GM12878 (cell line): Measurements from ENCODE around the gene USH2A. TPM values are rescaled to one million over a fixed set of nuclear protein-coding genes. Genes with fewer than 3 reads are reported as not detected.

Source experiments
- ATAC-seq: fragments of 200-7000 bp; cut with Tn5 transposase; 3 replicates; pipeline ENCODE4 v1.9.1; 2020; ENCODE audit warnings: mild to moderate bottlenecking, moderate library complexity
- BruUV-seq: library from RNA; stranded (reverse); fragments of 400-500 nt; replicated peaks from 2 replicates; lab custom pipeline; 2021; lab: Mats Ljungman, UMichigan
- CTCF ChIA-PET: fragments of 300-600 bp; sonication (Branson Sonifier 250); formaldehyde crosslinking; extraction: SDS; loops from one replicate; lab custom pipeline; 2021; ENCODE audit warnings: inconsistent platforms; lab: Yijun Ruan, JAX
- POLR2A ChIA-PET: fragments of 350-600 bp; formaldehyde crosslinking; extraction: SDS; loops from one replicate; lab custom pipeline; 2021; ENCODE audit warnings: inconsistent platforms; lab: Charles Lee
- RAD21 ChIA-PET: fragments of 300-600 bp; sonication (Branson Sonifier 250); formaldehyde crosslinking; loops from one replicate; lab custom pipeline; 2023; ENCODE audit warnings: antibody characterized with exemption; ENCODE audit not compliant: unreplicated experiment; lab: Charles Lee
- SMC1A ChIA-PET: fragments of 300-600 bp; sonication (Branson Sonifier 250); formaldehyde crosslinking; loops from one replicate; lab custom pipeline; 2023; ENCODE audit not compliant: unreplicated experiment, uncharacterized antibody; lab: Charles Lee
- DNase-seq: peaks from one replicate; pipeline ENCODE4 v3.0.0-alpha.2; 2011; ENCODE audit warnings: low read depth, low spot score
- FAIRE-seq: peaks from 3 replicates; lab custom pipeline; 2011; peaks lifted over from hg19 to GRCh38; lab: Jason Lieb, UNC
- H2AFZ ChIP-seq: 2 replicates; pipeline ENCODE4 v1.6.0; 2011; ENCODE audit warnings: low read depth, low read length, control low read depth; ENCODE audit not compliant: control insufficient read depth
- H3K27ac ChIP-seq: 2 replicates; pipeline ENCODE4 v1.5.1; 2011; ENCODE audit warnings: control low read depth; ENCODE audit not compliant: control insufficient read depth, insufficient read depth
- H3K27me3 ChIP-seq, 2 experiments: replicated peaks in 1 of 2; 2 replicates each; pipeline versions ENCODE4 v1.6.0 to v1.6.1; 2011; ENCODE audit warnings: low read length in 1 of 2; ENCODE audit not compliant: control insufficient read depth in 2 of 2, insufficient read depth in 2 of 2
- H3K36me3 ChIP-seq, 2 experiments: 2 replicates each; pipeline ENCODE4 v1.5.1; 2011; ENCODE audit warnings: low read length in 1 of 2; ENCODE audit not compliant: control insufficient read depth in 2 of 2, insufficient read depth in 2 of 2
- H3K4me1 ChIP-seq: 2 replicates; pipeline ENCODE4 v1.6.1; 2011; ENCODE audit warnings: mild to moderate bottlenecking, low read length, moderate library complexity, mixed read lengths; ENCODE audit not compliant: control insufficient read depth, insufficient read depth
- H3K4me2 ChIP-seq: 2 replicates; pipeline ENCODE4 v1.6.0; 2011; ENCODE audit warnings: control low read depth; ENCODE audit not compliant: control insufficient read depth, insufficient read depth
- H3K4me3 ChIP-seq: fragments of 200-600 bp; sonication (generic); 2 replicates; pipeline ENCODE4 v1.5.1; 2016
- H3K79me2 ChIP-seq: 2 replicates; pipeline ENCODE4 v1.6.0; 2011; ENCODE audit warnings: low read length; ENCODE audit not compliant: control insufficient read depth, insufficient read depth
- H3K9ac ChIP-seq: 2 replicates; pipeline ENCODE4 v1.8.0; 2011; ENCODE audit warnings: low read length, control low read depth, mixed read lengths; ENCODE audit not compliant: control insufficient read depth, insufficient read depth
- H3K9me3 ChIP-seq: replicated peaks from 3 replicates; pipeline ENCODE4 v1.5.1; 2011; ENCODE audit warnings: mild to moderate bottlenecking, low read length; ENCODE audit not compliant: control insufficient read depth, insufficient read depth
- H4K20me1 ChIP-seq: 2 replicates; pipeline ENCODE4 v1.6.0; 2011; ENCODE audit not compliant: control insufficient read depth, insufficient read depth
- BHLHE40 ChIP-seq, 2 experiments: fragments of 450-650 bp in 1 of 2; IDR thresholded peaks; 2 replicates each; pipeline ENCODE4 v1.6.1; 2011 to 2017; ENCODE audit warnings: low read depth in 2 of 2, borderline replicate concordance in 1 of 2, improper control_type of control experiment in 1 of 2, low read length in 1 of 2, mild to moderate bottlenecking in 1 of 2
- CREB1 ChIP-seq: IDR thresholded peaks from 2 replicates; pipeline ENCODE4 v1.6.1; 2012; ENCODE audit warnings: low read depth, mild to moderate bottlenecking, inconsistent platforms
- FOXK2 ChIP-seq: fragments of 450-650 bp; IDR thresholded peaks from 2 replicates; pipeline ENCODE4 v1.6.1; 2017; ENCODE audit warnings: mild to moderate bottlenecking, moderate library complexity
- RAD21 ChIP-seq: IDR thresholded peaks from 2 replicates; pipeline ENCODE4 v1.6.1; 2011; ENCODE audit warnings: mild to moderate bottlenecking, low read depth, low read length, moderate library complexity; ENCODE audit not compliant: insufficient read depth
- RAD51 ChIP-seq: fragments of 450-650 bp; IDR thresholded peaks from 2 replicates; pipeline ENCODE4 v1.6.1; 2016; ENCODE audit warnings: moderate library complexity, mild to moderate bottlenecking, inconsistent platforms
- SREBF1 ChIP-seq: IDR thresholded peaks from 2 replicates; pipeline ENCODE4 v1.6.1; 2012; ENCODE audit warnings: mild to moderate bottlenecking, low read length
- YY1 ChIP-seq: IDR thresholded peaks from 2 replicates; pipeline ENCODE4 v1.6.1; 2011; ENCODE audit warnings: low read depth, mild to moderate bottlenecking, low read length
- ZNF207 ChIP-seq: fragments of 450-650 bp; IDR thresholded peaks from 2 replicates; pipeline ENCODE4 v1.6.1; 2014; ENCODE audit warnings: antibody characterized with exemption, mild to moderate bottlenecking, borderline replicate concordance
- ZNF384 ChIP-seq: IDR thresholded peaks from 2 replicates; pipeline ENCODE4 v1.6.1; 2012; ENCODE audit warnings: low read depth, mild to moderate bottlenecking, low read length, improper control_type of control experiment, borderline replicate concordance
- ZNF622 ChIP-seq: fragments of 450-650 bp; IDR thresholded peaks from 2 replicates; pipeline ENCODE4 v1.6.1; 2017; ENCODE audit warnings: mild to moderate bottlenecking, inconsistent platforms
- in situ Hi-C: fragments of 300-500 bp; cut with MboI; formaldehyde crosslinking; loops from 9 replicates; pipeline ENCODE4 v1.14.3; 2018; ENCODE audit warnings: mixed read lengths
- intact Hi-C: fragments of 100-400 bp; cut with micrococcal nuclease; formaldehyde crosslinking; loops from one replicate; pipeline ENCODE4 v1.14.2; 2022; ENCODE audit not compliant: unreplicated experiment
- polyA plus RNA-seq, 11 experiments: library from polyadenylated mRNA; depleted of rRNA in 4 of 11; unstranded in 6 of 11; stranded (reverse) in 5 of 11; fragments of >200 nt; fragmentation: Nextera tagmentation in 4 of 11; fragmentation: Illumina TruSeq in 1 of 11; extraction: Ambion mirVana in 4 of 11; extraction: Trizol in 1 of 11; gene quantifications; 1 replicate in 1 of 11; 2 replicates in 10 of 11; pipeline versions ENCODE4 v1.2.1 to v1.2.3, GENCODE V29; 2011 to 2016; ENCODE audit warnings: inconsistent platforms in 2 of 11, missing spikeins in 2 of 11, low read depth in 1 of 11
- total RNA-seq, 4 experiments: library from RNA; depleted of rRNA in 3 of 4; stranded (reverse); fragments of >200 nt in 3 of 4; fragmentation: Illumina TruSeq in 1 of 4; extraction: Trizol in 1 of 4; gene quantifications; 2 replicates each; pipeline versions ENCODE4 v1.2.1 to v1.2.3, GENCODE V29; 2013 to 2021
- TF ChIP-seq, protein P1 (sequence below): fragments of 150-350 bp; IDR thresholded peaks from 2 replicates; pipeline ENCODE4 v1.6.1; 2014; ENCODE audit warnings: mild to moderate bottlenecking, low read depth, low read length
- TF ChIP-seq, protein P2 (sequence below): IDR thresholded peaks from 2 replicates; pipeline ENCODE4 v1.6.1; 2012; ENCODE audit warnings: low read depth, low read length, improper control_type of control experiment
- TF ChIP-seq, protein P3 (sequence below), 3 experiments: IDR thresholded peaks in 2 of 3; conservative IDR thresholded peaks in 1 of 3; 2 replicates each; pipeline ENCODE4 v1.5.1; 2011; ENCODE audit warnings: low read depth in 3 of 3, low read length in 3 of 3, mild to moderate bottlenecking in 3 of 3, control low read depth in 2 of 3, moderate library complexity in 2 of 3, inconsistent platforms in 1 of 3, mixed read lengths in 1 of 3; ENCODE audit not compliant: control insufficient read depth in 2 of 3, insufficient read depth in 1 of 3; ENCODE audit errors: extremely low read depth in 1 of 3
- TF ChIP-seq, protein P4 (sequence below): IDR thresholded peaks from 2 replicates; pipeline ENCODE4 v1.6.1; 2011; ENCODE audit warnings: borderline replicate concordance, low read depth, mild to moderate bottlenecking, moderate library complexity, low read length; ENCODE audit not compliant: insufficient read depth, poor library complexity, severe bottlenecking
- TF ChIP-seq, protein P5 (sequence below): fragments of 450-650 bp; IDR thresholded peaks from 2 replicates; pipeline ENCODE4 v1.6.1; 2017; ENCODE audit warnings: mild to moderate bottlenecking, moderate library complexity

The USH2A gene
- total and polyA plus RNA-seq, 10 of the 15 experiments (the other 5 are each of a cell fraction or from before 2014, with no cell fraction given): under 0.01 to 0.20 (median 0.01) TPM; not detected in 2

DNA sequence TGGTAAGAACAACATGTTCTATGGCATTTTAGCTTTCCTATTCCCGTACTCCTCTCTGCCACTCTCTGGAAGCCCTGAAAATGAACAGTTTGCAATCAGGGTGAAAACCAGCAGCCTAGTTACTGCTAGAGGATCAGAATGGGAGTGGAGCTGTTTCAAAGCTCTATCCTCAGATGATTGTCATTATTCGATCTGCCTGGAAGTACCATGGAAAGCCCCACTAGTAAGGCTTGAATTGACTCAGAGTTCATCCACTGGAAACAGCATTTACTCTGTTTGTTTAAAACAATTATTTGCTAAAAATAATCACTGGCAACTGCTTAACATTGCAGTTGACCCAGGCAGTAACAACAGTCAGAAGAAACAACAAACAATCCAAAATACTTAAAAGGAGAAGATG, 91.2 kb downstream of the USH2A start (continued):
- TF ChIP-seq RAD51 (no peak), RAD21 (no peak), FOXK2 (no peak), SREBF1 (no peak)
- TF ChIP-seq, protein P1, sequence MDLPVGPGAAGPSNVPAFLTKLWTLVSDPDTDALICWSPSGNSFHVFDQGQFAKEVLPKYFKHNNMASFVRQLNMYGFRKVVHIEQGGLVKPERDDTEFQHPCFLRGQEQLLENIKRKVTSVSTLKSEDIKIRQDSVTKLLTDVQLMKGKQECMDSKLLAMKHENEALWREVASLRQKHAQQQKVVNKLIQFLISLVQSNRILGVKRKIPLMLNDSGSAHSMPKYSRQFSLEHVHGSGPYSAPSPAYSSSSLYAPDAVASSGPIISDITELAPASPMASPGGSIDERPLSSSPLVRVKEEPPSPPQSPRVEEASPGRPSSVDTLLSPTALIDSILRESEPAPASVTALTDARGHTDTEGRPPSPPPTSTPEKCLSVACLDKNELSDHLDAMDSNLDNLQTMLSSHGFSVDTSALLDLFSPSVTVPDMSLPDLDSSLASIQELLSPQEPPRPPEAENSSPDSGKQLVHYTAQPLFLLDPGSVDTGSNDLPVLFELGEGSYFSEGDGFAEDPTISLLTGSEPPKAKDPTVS: no peak

DNA sequence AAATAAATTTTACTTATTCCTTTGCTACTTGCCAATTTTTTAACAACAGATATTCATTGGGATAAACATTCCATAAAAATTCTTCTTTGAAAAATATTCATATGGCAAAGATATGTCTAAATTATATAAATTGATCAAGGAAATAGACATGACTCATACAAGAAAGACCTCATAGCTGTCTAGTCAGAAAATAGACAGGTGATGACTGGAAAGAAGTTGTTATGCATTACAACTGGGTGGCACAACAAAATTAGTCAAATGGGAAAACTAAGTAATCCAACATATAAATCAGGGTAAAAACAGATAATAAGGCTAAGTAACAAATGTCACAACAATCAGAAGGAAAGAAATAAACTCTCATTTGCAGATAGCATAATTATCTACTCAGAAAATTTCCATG, 92.0 kb downstream of the USH2A start:
- H3K4me3 ChIP-seq: no peak overlapping the region
- ChIA-PET SMC1A (no interaction called here), CTCF (no interaction called here), POLR2A (no interaction called here), RAD21 (no interaction called here)
- no peak overlapping the region for H2AFZ ChIP-seq
- FAIRE-seq (no peak), ATAC-seq (no peak), DNase-seq (no peak)
- H3K9ac ChIP-seq: no peak overlapping the region
- no TSS peak for BruUV-seq
- H3K36me3 ChIP-seq: no peaks in the 10 kb centered on the region
- H3K4me1 ChIP-seq: no peaks in the 10 kb centered on the region
- H3K79me2 ChIP-seq: no peaks in the 10 kb centered on the region
- no peaks in the 10 kb centered on the region for H4K20me1 ChIP-seq
- in situ Hi-C loops: no loop called here
- H3K27me3 ChIP-seq: no peaks in the 10 kb centered on the region
- H3K9me3 ChIP-seq: no peaks in the 10 kb centered on the region
- no peak overlapping the region for H3K4me2 ChIP-seq
- no peak overlapping the region for H3K27ac ChIP-seq
- intact Hi-C loops: no loop called here
- TF ChIP-seq, protein P2, sequence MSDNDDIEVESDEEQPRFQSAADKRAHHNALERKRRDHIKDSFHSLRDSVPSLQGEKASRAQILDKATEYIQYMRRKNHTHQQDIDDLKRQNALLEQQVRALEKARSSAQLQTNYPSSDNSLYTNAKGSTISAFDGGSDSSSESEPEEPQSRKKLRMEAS: no peak
- TF ChIP-seq ZNF384: no peak
- TF ChIP-seq ZNF622: no peak
- TF ChIP-seq, protein P3, sequence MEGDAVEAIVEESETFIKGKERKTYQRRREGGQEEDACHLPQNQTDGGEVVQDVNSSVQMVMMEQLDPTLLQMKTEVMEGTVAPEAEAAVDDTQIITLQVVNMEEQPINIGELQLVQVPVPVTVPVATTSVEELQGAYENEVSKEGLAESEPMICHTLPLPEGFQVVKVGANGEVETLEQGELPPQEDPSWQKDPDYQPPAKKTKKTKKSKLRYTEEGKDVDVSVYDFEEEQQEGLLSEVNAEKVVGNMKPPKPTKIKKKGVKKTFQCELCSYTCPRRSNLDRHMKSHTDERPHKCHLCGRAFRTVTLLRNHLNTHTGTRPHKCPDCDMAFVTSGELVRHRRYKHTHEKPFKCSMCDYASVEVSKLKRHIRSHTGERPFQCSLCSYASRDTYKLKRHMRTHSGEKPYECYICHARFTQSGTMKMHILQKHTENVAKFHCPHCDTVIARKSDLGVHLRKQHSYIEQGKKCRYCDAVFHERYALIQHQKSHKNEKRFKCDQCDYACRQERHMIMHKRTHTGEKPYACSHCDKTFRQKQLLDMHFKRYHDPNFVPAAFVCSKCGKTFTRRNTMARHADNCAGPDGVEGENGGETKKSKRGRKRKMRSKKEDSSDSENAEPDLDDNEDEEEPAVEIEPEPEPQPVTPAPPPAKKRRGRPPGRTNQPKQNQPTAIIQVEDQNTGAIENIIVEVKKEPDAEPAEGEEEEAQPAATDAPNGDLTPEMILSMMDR (IDR thresholded peaks at IDR 0.05 in 2 of 3, conservative IDR thresholded peaks at IDR 0.05 in 1 of 3; ENCODE audit: control insufficient read depth in 2 of 3, extremely low read depth in 1 of 3, insufficient read depth in 1 of 3, low read depth in 3 of 3, low read length in 3 of 3): no peak
- no peak for TF ChIP-seq ZNF207
- no peak for TF ChIP-seq CREB1
- TF ChIP-seq BHLHE40 (IDR thresholded peaks at IDR 0.05; ENCODE audit: borderline replicate concordance in 1 of 2, low read depth in 2 of 2, low read length in 1 of 2): no peak
- TF ChIP-seq, protein P4, sequence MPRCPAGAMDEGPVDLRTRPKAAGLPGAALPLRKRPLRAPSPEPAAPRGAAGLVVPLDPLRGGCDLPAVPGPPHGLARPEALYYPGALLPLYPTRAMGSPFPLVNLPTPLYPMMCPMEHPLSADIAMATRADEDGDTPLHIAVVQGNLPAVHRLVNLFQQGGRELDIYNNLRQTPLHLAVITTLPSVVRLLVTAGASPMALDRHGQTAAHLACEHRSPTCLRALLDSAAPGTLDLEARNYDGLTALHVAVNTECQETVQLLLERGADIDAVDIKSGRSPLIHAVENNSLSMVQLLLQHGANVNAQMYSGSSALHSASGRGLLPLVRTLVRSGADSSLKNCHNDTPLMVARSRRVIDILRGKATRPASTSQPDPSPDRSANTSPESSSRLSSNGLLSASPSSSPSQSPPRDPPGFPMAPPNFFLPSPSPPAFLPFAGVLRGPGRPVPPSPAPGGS: no peak
- no peak for TF ChIP-seq YY1
- TF ChIP-seq, protein P5, sequence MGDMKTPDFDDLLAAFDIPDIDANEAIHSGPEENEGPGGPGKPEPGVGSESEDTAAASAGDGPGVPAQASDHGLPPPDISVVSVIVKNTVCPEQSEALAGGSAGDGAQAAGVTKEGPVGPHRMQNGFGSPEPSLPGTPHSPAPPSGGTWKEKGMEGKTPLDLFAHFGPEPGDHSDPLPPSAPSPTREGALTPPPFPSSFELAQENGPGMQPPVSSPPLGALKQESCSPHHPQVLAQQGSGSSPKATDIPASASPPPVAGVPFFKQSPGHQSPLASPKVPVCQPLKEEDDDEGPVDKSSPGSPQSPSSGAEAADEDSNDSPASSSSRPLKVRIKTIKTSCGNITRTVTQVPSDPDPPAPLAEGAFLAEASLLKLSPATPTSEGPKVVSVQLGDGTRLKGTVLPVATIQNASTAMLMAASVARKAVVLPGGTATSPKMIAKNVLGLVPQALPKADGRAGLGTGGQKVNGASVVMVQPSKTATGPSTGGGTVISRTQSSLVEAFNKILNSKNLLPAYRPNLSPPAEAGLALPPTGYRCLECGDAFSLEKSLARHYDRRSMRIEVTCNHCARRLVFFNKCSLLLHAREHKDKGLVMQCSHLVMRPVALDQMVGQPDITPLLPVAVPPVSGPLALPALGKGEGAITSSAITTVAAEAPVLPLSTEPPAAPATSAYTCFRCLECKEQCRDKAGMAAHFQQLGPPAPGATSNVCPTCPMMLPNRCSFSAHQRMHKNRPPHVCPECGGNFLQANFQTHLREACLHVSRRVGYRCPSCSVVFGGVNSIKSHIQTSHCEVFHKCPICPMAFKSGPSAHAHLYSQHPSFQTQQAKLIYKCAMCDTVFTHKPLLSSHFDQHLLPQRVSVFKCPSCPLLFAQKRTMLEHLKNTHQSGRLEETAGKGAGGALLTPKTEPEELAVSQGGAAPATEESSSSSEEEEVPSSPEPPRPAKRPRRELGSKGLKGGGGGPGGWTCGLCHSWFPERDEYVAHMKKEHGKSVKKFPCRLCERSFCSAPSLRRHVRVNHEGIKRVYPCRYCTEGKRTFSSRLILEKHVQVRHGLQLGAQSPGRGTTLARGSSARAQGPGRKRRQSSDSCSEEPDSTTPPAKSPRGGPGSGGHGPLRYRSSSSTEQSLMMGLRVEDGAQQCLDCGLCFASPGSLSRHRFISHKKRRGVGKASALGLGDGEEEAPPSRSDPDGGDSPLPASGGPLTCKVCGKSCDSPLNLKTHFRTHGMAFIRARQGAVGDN: no peak
